ENCODE data around the gene UQCRHL. TPM values are rescaled to one million over a fixed set of nuclear protein-coding genes. Genes with fewer than 3 reads are reported as not detected.

UQCRHL gene
- total and polyA plus RNA-seq, 2 of the 8 experiments (the other 6 are each of a cell fraction or from before 2014, with no cell fraction given), result 3.7 to 3.9 TPM

DNA sequence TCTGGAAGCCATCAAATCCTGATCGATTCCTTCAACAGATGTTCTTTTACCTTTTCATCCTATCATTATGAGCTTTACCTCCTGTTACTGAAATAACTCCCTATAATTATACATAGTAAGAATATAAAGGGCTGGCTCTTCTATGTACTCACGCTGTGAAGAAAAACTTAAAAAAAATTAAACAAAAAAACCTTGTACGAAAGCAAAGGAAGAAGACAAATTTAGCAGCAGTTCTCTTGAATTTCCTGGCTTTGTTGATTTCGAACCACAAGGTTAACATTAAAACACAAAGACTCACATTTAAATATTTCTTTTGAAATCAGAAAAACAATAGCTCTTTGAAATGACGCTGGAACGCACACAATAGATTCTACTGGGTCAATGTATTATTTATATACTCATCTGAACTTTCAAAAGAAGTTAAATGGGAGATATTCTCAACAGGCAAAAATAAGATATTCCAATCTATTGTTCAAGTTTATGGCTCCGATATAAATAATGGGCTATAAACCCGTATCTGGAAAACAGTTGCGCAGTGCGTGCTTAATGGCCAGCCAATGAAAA lies 26.5 kb upstream of the UQCRHL start (continued):
- TF ChIP-seq SP4 (IDR thresholded peaks at IDR 0.05; ENCODE audit: low read length) (no peak), SIRT6 (IDR thresholded peaks at IDR 0.05; ENCODE audit: low read length) (no peak), KDM4A (IDR thresholded peaks at IDR 0.05; ENCODE audit: low read depth, low read length, severe bottlenecking) (no peak), ASH2L (IDR thresholded peaks at IDR 0.05; ENCODE audit: low read length) (no peak), HDAC2 (IDR thresholded peaks at IDR 0.05; ENCODE audit: borderline replicate concordance in 1 of 2, low read depth in 2 of 2, low read length in 2 of 2) (no peak), NRF1 (IDR thresholded peaks at IDR 0.05; ENCODE audit: low read depth, low read length) (no peak)
- TF ChIP-seq, protein P1, sequence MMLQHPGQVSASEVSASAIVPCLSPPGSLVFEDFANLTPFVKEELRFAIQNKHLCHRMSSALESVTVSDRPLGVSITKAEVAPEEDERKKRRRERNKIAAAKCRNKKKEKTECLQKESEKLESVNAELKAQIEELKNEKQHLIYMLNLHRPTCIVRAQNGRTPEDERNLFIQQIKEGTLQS (IDR thresholded peaks at IDR 0.05; ENCODE audit: insufficient read depth, low read depth, low read length), result no peak

Measured in H1 (cell line).